GM06990 (cell line): ENCODE results near the gene TOM1L2.

Source experiments
- DNase-seq: peaks from one replicate; pipeline ENCODE4 v3.0.0-alpha.2; 2011; ENCODE audit not compliant: insufficient read length; ENCODE audit errors: extremely low read depth
- H3K27me3 ChIP-seq: replicated peaks from 2 replicates; pipeline ENCODE4 v1.6.0; 2011; ENCODE audit warnings: low read length; ENCODE audit not compliant: control insufficient read depth, insufficient read depth
- H3K36me3 ChIP-seq: 2 replicates; pipeline ENCODE4 v1.5.1; 2011; ENCODE audit warnings: low read length; ENCODE audit not compliant: control insufficient read depth, insufficient read depth
- H3K4me3 ChIP-seq: replicated peaks from 2 replicates; pipeline ENCODE4 v1.5.1; 2011; ENCODE audit warnings: low read depth, mild to moderate bottlenecking, control low read depth, low read length
- TF ChIP-seq, protein P1 (sequence below): IDR thresholded peaks from 2 replicates; pipeline ENCODE4 v1.5.1; 2011; ENCODE audit warnings: low read length, control low read depth, mild to moderate bottlenecking, inconsistent platforms; ENCODE audit not compliant: insufficient read depth, poor library complexity, severe bottlenecking

TOM1L2 gene

DNA sequence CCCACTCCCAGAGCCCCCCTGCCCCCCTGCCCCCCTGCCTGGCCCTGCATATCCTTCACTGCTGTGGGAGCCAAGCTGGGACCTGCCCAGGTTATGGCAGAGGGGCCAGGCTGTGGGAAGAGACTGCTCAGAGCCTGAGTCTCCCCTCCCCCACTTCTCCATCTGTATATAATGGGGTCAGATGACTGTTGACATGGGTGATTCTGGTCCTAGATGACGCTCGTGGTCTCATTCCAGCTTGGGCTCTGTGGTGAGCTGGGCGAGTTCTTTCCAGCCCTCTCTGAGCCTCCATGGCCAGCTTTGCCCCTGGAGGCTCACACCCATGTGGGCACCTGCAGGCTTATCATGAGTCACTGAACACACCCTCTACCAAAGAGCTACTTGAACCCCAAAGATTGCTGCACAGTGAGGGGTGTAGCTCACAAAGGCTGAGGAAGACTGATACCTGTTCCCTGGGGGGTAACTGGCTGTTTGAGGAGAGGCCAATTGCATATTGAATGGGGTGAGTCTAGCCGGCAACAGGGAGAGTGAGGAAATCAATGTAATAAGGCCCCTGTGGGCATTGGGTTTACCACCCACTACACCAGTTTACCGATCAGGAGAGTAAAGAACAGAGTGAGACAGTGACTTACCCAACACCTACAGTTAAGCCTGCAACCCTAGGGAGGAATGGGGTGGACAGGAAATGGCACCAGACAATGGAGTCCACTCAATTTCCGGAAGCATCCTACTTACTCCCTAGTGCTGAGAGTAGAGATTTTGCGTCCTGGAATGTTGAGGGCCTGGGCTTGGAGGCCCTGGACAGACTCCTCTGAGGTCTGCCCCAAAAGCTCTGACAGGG lies 131.2 kb downstream of the TOM1L2 start:
- DNase-seq: no peak
- TF ChIP-seq, protein P1, sequence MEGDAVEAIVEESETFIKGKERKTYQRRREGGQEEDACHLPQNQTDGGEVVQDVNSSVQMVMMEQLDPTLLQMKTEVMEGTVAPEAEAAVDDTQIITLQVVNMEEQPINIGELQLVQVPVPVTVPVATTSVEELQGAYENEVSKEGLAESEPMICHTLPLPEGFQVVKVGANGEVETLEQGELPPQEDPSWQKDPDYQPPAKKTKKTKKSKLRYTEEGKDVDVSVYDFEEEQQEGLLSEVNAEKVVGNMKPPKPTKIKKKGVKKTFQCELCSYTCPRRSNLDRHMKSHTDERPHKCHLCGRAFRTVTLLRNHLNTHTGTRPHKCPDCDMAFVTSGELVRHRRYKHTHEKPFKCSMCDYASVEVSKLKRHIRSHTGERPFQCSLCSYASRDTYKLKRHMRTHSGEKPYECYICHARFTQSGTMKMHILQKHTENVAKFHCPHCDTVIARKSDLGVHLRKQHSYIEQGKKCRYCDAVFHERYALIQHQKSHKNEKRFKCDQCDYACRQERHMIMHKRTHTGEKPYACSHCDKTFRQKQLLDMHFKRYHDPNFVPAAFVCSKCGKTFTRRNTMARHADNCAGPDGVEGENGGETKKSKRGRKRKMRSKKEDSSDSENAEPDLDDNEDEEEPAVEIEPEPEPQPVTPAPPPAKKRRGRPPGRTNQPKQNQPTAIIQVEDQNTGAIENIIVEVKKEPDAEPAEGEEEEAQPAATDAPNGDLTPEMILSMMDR: no peak
- Histone ChIP-seq H3K36me3 (no peaks in the 10 kb centered on the region), H3K27me3 (no peaks in the 10 kb centered on the region), H3K4me3 (peak overlapping the region; percentile 67)

DNA sequence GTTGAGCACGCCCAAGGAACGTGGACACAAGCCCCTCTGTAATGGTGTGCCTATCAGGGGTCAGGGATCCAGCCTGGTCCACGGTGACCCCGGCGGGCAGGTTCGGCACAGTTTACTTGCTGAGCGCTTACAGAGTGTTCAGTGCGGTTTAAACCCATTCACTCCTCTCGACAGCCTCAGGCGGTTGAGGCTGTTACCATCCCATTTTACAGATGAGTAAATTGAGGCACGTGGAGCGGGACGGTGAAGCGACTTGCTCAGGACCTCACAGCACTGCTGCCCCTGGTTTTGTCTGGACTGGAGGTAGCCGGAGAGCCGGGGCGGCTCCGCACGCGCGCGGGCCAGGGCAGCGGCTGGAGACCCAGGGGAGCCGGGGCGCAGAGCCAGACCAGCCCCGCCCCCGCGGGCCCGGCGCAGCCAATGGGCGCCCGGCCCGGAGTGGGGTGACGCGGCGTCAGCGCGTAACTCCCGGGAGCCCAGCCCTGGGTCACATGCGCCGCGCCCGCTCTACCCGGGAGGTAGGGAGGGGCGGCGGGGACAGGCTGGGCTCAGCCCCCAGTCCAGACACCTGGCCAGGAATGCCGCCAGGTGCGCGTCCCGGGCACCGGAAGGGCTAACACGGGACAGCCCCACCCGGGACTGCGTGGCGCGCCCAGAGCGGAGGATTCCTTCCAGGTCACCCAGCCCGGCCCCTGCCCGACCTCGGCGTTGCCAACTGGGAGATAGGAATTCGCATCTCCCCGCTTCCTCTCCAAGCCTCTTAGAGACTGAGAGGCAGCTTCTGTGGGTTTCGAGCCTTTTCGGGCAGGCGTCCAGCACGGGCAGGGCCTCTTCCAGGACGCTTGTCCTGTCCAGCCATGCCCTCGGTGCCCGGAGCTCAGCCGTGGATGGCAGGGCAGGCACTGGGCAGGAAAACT lies 132.2 kb downstream of the TOM1L2 start:
- H3K36me3 ChIP-seq: no peaks in the 10 kb centered on the region; the same call in 1 of the 2 replicates
- peak overlapping the region; percentile 67 for H3K4me3 ChIP-seq
- no peaks in the 10 kb centered on the region for H3K27me3 ChIP-seq
- TF ChIP-seq, protein P1: no peak
- DNase-seq: peak; percentile 92

DNA sequence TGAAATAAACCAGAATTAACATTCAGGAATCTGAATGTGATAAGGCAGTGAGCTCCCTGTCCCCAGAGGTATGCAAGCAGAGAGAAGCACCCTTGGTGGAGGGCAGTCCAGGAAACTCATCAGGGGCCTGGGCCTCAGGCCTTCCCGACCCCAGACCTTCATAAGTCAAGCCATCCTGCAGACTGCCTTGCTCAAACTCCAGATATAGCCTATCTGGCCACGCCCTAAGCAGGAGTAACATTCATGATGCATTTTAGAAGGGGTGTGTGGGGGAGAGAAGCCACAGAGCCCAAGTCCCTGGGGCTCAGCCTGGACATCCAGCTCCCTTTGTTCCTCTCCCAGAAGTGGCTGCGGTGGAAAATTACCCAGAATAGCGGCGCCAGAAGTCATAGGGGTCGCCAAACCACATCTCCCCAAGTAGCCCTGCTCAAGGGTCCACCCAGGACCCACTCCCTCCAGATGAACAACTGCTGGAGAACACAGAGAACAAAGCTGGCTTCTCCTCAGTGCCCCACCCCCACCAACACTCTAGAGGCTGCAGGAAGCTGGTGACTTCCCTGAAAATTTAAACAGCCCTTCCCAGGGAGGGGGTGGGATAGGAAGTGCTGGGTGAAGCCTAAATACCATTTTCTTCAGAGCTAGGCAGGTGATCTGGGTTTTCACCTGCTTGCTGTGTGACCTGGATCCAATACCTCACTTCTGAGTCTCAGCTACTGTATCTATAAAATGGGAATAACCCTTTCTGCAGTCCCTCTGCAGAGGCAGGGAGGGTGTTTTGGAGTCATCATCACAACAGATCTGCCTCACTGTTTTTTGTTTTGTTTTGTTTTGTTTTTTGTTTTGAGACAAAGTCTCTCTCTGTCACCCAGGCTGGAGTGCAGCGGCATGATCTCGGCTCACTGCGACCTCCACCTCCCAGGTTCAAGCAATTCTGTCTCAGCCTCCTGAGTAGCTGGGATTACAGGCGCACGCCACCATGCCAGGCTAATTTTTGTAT lies 133.9 kb downstream of the TOM1L2 start:
- no peak for DNase-seq
- TF ChIP-seq, protein P1: no peak
- no peaks in the 10 kb centered on the region for H3K27me3 ChIP-seq
- no peak overlapping the region for H3K4me3 ChIP-seq
- H3K36me3 ChIP-seq: no peaks in the 10 kb centered on the region; the same call in 1 of the 2 replicates

DNA sequence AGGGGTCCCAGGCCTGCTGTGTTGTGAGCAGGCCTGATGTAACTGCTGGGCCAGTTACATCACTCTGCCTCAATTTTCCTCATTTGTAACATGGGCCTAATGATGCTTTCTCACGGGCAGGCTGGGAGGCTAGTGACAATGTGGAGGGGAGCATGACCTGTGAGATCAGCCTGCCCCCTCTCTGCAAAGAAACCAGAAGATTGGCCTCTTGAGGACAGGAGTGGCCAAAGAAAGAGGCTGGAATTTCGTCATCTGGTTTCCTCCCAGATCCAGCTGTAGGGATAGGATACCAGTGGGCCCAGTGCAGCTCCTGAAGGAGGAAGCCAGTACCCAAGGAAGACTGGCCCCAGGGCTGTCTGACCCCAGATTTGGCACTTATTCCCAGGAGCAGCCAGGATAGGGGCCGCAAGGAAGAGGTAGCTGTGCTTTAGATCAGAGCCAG lies 134.8 kb downstream of the TOM1L2 start:
- no peaks in the 10 kb centered on the region; the same call in 1 of the 2 replicates for H3K36me3 ChIP-seq
- no peaks in the 10 kb centered on the region for H3K27me3 ChIP-seq
- no peak for DNase-seq
- TF ChIP-seq, protein P1: no peak
- H3K4me3 ChIP-seq: peak overlapping the region; percentile 89

DNA sequence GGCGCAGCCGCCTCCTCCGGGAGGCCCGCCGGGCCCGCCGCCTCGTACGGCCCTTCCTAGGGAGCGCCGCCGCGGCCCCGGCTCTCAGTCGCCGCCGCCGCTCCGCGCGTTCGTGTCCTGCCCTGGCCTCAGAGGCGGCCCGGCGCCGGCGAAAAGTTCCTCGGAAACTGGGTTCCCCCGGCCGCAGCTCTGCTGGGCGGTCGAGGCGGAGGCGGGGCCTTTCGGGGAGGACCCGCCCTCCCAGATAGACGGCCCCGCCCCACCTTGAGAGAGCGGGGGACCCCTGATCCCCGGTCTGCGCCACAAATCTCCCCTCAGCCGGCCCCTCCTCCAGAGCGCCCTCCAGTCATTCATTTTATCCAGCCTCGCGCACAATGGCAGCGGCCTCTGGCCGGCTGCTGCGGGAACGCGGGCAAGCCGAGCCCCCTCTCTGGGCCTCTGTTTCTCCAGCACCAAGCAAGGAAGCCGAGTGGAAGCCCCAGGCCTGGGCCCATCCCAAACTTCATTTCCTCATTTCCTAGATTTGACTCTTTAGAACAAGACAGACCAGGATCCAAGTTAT lies 135.3 kb downstream of the TOM1L2 start, which contains the start of gene SREBF1:
Gene SREBF1, minus strand, starts transcription at position 169 of the 562 bp plus-strand sequence. CDS start 169 bp downstream, outside the sequence.
- Histone ChIP-seq H3K27me3 (no peaks in the 10 kb centered on the region), H3K4me3 (peak within 1 kb of the TSS; percentile 89), H3K36me3 (no peaks in the 10 kb centered on the region; the same call in 1 of the 2 replicates)
- DNase-seq: peak; percentile 81
- TF ChIP-seq, protein P1: no peak
